Right renal cortex interstitium (tissue), 3 donors: ENCODE measurements around the gene TMEM200B. TPM values are rescaled to one million over a fixed set of nuclear protein-coding genes. Genes with fewer than 3 reads are reported as not detected.
"Not testable (repeated sequence)": the region's sequence is repeated elsewhere in the genome, so short reads cannot be mapped to it uniquely, and the experiment has no call there.

Source experiments
- DNase-seq, 3 donors: peaks; one replicate each; pipeline ENCODE4 v3.0.0-alpha.2; 2013; ENCODE audit warnings: low read depth in 3 of 3, low spot score in 2 of 3
- polyA plus RNA-seq, 3 donors: library from polyadenylated mRNA; unstranded; fragments of 120-200 nt; gene quantifications; one replicate each; pipeline ENCODE4 v1.2.1, GENCODE V29; 2013; ENCODE audit not compliant: insufficient read length in 3 of 3

The TMEM200B gene
- polyA plus RNA-seq, 3 donors: 12.6 to 15.0 (median 13.7) TPM

DNA sequence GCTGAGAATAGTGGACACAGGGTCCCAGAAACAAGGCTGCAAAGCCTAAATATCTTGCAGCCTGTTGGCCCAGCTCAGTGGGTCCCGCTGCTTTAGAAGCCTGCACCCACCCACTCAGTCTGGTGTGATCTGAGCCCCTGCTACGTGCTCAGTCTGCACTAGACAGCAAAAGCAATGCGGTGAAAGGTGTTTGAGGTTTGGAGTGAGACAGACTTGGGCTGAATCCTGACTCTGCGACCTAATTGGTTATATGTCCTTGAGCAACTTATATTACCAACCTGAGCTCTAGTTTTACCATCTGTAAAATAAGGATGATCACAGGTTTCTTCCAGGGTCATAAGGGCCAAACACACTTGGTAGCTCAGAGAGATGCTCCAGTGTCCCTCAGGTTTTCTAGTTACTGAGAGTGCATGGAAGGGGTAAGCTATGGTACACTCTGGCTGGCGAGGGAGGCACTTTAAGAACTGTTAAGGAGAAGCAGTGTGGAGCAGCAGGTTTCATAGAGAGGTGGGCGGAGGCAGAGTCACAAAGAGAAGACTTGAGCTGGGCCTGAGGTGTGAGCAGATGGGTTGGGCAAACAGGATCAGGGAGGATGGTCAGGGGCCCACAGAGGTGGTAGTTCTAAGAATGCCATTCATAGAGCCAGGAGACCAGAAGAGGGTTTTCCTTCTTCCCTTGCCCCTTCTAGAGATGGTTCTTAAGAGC is 10.1 kb downstream of the TMEM200B start:
- no peak for DNase-seq

- DNase-seq: no peak
Observed at GRCh38 chr1:29112705-29113412, 10.8 kb downstream of the TMEM200B start.

- not testable (repeated sequence) for DNase-seq
Observed at GRCh38 chr1:29108041-29108440, 15.7 kb downstream of the TMEM200B start.

- DNase-seq: no peak
Observed at GRCh38 chr1:29105822-29106221, 17.9 kb downstream of the TMEM200B start.

- DNase-seq: no peak
Observed at GRCh38 chr1:29100487-29100886, 23.2 kb downstream of the TMEM200B start.

DNA sequence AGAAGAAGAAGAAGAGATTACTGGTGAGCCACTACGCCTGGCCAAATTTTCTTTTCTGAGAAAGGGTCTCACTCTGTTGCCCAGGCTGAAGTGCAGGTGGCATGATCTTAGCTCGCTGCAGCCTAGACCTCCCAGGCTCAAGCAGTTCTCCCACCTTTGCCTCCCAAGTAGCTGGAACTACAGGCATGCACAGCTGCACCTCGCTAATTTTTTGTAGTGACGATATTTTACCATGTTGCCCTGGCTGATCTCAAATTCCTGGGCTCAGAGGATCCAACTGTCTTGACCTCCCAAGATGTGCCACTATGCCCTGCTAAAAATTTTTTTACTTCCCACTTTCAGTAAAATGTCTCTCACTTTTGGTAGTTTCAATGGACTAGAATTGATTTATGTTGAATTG is 24.4 kb downstream of the TMEM200B start:
- no peak for DNase-seq

- no peak for DNase-seq
Observed at GRCh38 chr1:29096231-29096886, 27.3 kb downstream of the TMEM200B start.

DNA sequence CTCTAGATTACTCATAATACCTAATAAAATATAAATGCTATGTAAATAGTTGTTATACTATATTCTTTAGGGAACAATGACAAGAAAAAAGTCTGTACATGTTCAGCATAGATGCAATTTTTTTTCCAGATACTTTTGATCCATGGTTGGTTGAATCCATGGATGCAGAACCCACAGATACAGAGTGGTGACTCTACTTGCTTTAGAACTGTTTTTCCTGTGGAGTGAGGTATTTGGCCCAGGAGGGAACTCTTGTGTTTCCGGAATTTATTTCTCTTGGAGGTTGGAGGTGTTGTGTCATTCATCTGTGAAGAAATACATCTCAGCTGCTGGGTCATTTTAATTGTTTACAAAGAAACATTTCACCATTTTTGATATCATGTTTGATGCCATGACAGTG is 28.7 kb downstream of the TMEM200B start:
- no peak for DNase-seq

DNA sequence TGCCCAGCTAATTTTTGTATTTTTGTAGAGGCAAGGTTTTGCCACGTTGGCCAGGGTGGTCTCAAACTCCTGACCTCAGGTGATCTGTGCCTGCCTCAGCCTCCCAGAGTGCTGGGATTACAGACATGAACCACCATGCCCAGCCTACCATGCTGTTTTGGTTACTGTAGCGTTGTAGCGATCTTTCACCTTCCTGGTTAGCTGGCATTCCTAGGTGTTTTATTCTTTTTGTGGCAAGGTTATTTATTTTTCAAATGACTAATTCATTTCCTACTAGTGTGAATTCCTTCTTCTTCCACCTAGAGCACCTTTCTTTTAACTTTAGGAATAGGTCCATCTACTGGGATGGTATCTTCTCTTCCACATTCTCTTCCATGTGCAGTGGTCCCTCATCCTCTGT is 29.3 kb downstream of the TMEM200B start:
- no peak for DNase-seq

- not testable (repeated sequence) for DNase-seq
Observed at GRCh38 chr1:29092704-29093103, 31.0 kb downstream of the TMEM200B start.

DNA sequence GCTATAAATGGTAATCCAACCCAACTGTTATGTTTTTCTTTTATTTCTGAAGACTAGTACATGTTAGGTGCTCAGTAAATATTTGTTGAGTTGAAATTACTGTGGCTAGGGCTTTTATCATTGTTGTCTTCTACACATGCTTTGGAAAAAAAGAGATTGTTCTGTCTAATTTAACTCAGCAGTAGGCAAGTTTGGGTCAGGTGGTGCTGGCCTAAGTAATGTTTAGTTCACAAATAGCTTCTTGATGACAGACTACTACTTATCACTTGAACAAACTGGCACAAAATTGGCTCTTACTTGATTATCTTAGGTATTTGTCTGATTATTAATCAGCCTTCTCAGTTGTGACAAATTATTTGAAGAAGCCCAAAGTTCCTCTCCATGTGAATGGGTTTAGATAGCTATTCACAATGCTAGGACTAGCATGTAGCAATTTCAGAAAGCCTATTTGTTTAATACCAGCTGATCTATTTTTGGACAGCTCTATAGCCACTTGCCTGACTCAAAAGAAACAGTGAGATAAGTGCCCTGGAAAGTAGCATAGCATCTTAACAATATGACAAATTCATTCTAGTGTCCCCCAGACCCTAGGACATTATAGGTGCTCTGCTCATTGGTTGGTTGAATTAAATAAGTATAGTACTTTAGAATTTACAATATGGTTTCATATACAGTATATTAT is 32.6 kb downstream of the TMEM200B start:
- DNase-seq: no peak

GRCh38 chr1:29084196-29084521 is 39.5 kb downstream of the TMEM200B start:
- no peak for DNase-seq

GRCh38 chr1:29083317-29084195 is 40.1 kb downstream of the TMEM200B start:
- no peak for DNase-seq

DNA sequence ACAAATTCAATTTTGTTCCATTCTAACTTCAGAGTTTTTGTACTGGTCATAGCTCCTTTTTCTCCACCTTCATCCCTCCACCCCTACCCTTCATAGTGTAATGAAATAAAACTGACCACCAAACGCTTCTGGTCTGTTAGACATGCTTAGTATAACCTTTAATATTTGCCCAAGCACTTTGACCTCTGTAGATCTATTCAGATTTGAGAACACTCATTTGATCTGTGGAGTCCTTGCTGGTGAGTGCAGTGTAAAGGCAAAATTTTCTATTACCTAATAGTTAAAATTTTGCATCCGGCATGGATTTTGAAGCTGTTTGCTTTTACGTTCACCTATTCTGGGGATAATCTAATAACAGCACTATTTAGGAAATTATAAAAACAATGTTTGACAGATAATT is 41.2 kb downstream of the TMEM200B start:
- no peak for DNase-seq

GRCh38 chr1:29081201-29081600 is 42.5 kb downstream of the TMEM200B start:
- no peak for DNase-seq

DNA sequence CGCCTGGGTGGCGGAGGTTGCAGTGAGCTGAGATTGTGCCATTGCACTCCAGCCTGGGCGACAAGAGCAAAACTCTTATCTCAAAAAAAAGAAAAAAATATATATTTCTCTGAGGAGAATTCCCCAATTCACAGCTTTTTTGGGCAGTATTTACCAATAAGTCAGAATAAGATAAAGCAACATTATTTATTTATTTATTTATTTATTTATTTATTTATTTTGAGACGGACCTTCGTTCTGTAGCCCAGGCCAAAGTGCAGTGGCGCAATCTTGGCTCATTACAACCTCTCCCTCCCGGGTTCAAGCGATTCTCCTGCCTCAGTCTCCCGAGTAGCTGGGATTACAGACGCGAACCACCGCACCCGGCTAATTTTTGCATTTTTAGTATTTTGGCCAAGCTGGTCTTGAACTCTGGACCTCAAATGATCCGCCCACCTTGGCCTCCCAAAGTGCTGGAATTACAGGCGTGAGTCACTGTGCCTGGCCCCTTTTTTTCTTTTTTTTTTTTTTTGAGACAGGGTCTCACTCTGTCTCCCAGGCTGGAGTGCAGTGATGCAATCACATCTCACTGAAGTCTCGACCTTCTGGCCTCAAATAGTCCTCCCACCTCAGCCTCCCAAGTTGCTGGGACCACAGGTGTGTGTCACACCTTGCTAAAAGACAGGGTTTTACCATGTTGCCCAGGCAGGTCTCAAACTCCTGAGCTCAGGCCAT is 43.6 kb downstream of the TMEM200B start:
- not testable (repeated sequence) for DNase-seq

DNA sequence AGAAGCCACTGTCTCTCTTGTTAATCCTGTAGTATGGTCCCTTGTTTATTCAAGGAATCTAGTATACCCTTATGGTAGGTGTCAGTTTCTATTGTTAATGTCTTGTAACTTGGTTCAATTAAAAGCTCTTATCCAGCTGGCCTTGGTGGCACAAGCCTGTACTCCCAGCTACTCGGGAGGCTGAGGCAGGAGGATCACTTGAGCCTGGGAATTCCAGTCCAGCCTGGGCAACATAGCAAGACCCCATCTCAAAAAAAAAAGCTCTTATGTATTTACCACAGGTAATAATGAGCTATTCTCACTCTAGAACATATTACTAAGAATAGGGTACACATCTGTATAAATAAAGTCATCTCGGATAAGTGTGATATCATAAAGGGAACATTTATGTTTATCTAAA is 46.5 kb downstream of the TMEM200B start:
- DNase-seq: no peak
